DOHH2 (cell line): ENCODE results near the gene C4BPA.

ENCODE experiments used
- EZH2phosphoT487 ChIP-seq: fragments of 200-600 bp; sonication (generic); IDR thresholded peaks from 2 replicates; pipeline ENCODE4 v1.6.1; 2017; ENCODE audit warnings: borderline replicate concordance, mild to moderate bottlenecking, antibody characterized with exemption, low read length, moderate library complexity, mixed read lengths
- TF ChIP-seq, protein P1 (sequence below): fragments of 200-600 bp; sonication (generic); IDR thresholded peaks from one replicate; pipeline ENCODE4 v1.5.1; 2014; ENCODE audit warnings: antibody characterized with exemption, mild to moderate bottlenecking, low read depth, low read length; ENCODE audit not compliant: poor library complexity, severe bottlenecking

GRCh38 chr1:207103892-207104373 is at the start of gene C4BPA:
- TF ChIP-seq, protein P1, sequence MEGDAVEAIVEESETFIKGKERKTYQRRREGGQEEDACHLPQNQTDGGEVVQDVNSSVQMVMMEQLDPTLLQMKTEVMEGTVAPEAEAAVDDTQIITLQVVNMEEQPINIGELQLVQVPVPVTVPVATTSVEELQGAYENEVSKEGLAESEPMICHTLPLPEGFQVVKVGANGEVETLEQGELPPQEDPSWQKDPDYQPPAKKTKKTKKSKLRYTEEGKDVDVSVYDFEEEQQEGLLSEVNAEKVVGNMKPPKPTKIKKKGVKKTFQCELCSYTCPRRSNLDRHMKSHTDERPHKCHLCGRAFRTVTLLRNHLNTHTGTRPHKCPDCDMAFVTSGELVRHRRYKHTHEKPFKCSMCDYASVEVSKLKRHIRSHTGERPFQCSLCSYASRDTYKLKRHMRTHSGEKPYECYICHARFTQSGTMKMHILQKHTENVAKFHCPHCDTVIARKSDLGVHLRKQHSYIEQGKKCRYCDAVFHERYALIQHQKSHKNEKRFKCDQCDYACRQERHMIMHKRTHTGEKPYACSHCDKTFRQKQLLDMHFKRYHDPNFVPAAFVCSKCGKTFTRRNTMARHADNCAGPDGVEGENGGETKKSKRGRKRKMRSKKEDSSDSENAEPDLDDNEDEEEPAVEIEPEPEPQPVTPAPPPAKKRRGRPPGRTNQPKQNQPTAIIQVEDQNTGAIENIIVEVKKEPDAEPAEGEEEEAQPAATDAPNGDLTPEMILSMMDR, result no peak
- TF ChIP-seq EZH2phosphoT487, result no peak
